Testis (tissue), 3 donors: ENCODE data around the gene MYLK4. TPM values are rescaled to one million over a fixed set of nuclear protein-coding genes. Genes with fewer than 3 reads are reported as not detected.

ENCODE experiments used
- DNase-seq: peaks from one replicate; pipeline ENCODE4 v3.0.0-alpha.2; 2019
- H3K27ac ChIP-seq, 2 donors: fragments of 200-600 bp; sonication (generic); one replicate each; pipeline ENCODE4 v1.5.1; 2019
- H3K27me3 ChIP-seq: fragments of 200-600 bp; sonication (generic); one replicate; pipeline ENCODE4 v1.5.1; 2019
- H3K36me3 ChIP-seq: fragments of 200-600 bp; sonication (generic); one replicate; pipeline ENCODE4 v1.5.1; 2017; ENCODE audit warnings: low read depth; ENCODE audit errors: missing control alignments
- H3K4me1 ChIP-seq: fragments of 200-600 bp; sonication (generic); one replicate; pipeline ENCODE4 v1.5.1; 2019
- H3K4me3 ChIP-seq, 2 donors: fragments of 200-600 bp; sonication (generic); one replicate each; pipeline ENCODE4 v1.5.1; 2017 to 2019
- H3K9me3 ChIP-seq: fragments of 200-600 bp; sonication (generic); one replicate; pipeline ENCODE4 v1.5.1; 2017
- POLR2A ChIP-seq: fragments of 450-650 bp; IDR thresholded peaks from one replicate; pipeline ENCODE4 v1.6.1; 2017; ENCODE audit warnings: antibody characterized with exemption, mild to moderate bottlenecking, moderate library complexity
- WGBS, 2 donors: methylation state at CpG; one replicate each; pipeline ENCODE4 v1.1.5; 2018; 5-methylcytosine and 5-hydroxymethylcytosine counted together
- intact Hi-C: fragments of 100-400 bp; cut with DNase I; formaldehyde crosslinking; loops from one replicate; pipeline ENCODE4 v1.15.1; 2023; ENCODE audit warnings: low total_unique reads
- polyA plus RNA-seq: library from polyadenylated mRNA; stranded (reverse); fragments of 350-450 nt; fragmentation: Illumina TruSeq; extraction: RNeasy Lipid Tissue Mini Kit (QIAGEN cat#74804); gene quantifications from one replicate; pipeline ENCODE4 v1.2.3, GENCODE V29; 2014; ENCODE audit warnings: low read depth, low replicate concordance; ENCODE audit not compliant: insufficient read depth
- total RNA-seq, 2 donors: library from RNA; depleted of rRNA; stranded (reverse); fragments of >200 nt; gene quantifications; one replicate each; pipeline ENCODE4 v1.2.3, GENCODE V29; 2016
- TF ChIP-seq, protein P1 (sequence below), 3 experiments: fragments of 450-650 bp in 2 of 3; fragments of 200-600 bp in 1 of 3; sonication (generic) in 1 of 3; IDR thresholded peaks; one replicate each; pipeline ENCODE4 v1.5.1; 2016 to 2019; ENCODE audit warnings: antibody characterized with exemption in 3 of 3, mild to moderate bottlenecking in 2 of 3, moderate library complexity in 1 of 3

The MYLK4 gene
- total and polyA plus RNA-seq, 3 donors from 2014 or later = 0.62 to 1.5 (median 0.71) TPM

DNA sequence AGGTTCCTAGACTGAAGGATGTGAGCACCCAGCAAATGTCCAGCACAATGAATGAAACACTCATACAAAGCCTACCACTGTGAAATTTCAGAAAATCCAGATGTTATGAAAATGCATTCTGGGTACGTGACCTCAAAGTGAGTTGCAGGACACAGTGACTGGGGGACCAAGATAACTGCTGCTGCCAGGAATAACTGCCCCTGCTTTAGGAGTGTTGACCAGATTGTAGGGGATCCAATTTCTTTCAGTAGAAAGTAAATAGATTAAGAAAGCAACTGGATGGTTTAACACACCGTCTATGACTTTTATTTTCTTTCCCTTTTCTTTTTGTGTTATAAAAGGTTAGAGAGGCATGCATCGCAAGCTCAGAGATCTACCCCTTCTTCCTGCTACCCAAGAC, 29.5 kb downstream of the MYLK4 start:
- Histone ChIP-seq H3K9me3 (no peaks in the 10 kb centered on the region), H3K27me3 (no peaks in the 10 kb centered on the region), H3K27ac (no peak overlapping the region), H3K4me3 (no peak overlapping the region), H3K4me1 (no peaks in the 10 kb centered on the region), H3K36me3 (no peaks in the 10 kb centered on the region)
- intact Hi-C loops = no loop called here
- 92 to 93% methylated on average over 3 of the region's 3 CpGs for WGBS, 2 donors
- TF ChIP-seq, protein P1, sequence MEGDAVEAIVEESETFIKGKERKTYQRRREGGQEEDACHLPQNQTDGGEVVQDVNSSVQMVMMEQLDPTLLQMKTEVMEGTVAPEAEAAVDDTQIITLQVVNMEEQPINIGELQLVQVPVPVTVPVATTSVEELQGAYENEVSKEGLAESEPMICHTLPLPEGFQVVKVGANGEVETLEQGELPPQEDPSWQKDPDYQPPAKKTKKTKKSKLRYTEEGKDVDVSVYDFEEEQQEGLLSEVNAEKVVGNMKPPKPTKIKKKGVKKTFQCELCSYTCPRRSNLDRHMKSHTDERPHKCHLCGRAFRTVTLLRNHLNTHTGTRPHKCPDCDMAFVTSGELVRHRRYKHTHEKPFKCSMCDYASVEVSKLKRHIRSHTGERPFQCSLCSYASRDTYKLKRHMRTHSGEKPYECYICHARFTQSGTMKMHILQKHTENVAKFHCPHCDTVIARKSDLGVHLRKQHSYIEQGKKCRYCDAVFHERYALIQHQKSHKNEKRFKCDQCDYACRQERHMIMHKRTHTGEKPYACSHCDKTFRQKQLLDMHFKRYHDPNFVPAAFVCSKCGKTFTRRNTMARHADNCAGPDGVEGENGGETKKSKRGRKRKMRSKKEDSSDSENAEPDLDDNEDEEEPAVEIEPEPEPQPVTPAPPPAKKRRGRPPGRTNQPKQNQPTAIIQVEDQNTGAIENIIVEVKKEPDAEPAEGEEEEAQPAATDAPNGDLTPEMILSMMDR (IDR thresholded peaks at IDR 0.05) = no peak
- TF ChIP-seq POLR2A = no peak
- no peak for DNase-seq

DNA sequence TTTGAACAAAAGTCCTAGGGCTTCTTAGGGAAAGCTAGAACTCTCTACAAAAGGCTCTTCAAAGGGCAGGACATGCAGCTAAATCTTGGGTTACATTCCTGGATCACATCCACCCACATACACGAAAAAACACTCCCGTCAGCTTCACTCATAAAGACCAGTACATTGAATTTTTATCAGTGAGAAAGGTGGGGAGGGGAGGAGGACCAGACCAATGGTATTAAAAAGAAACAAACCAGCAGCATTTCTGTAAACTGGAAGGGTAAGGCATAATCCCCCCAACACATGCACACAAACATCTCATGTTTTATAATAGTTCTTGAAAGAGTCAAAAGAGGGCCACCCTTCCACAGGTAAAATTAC, 31.6 kb downstream of the MYLK4 start:
- intact Hi-C loops = no loop called here
- TF ChIP-seq, protein P1 (IDR thresholded peaks at IDR 0.05) = no peak
- no peak for TF ChIP-seq POLR2A
- H3K9me3 ChIP-seq = no peaks in the 10 kb centered on the region

DNA sequence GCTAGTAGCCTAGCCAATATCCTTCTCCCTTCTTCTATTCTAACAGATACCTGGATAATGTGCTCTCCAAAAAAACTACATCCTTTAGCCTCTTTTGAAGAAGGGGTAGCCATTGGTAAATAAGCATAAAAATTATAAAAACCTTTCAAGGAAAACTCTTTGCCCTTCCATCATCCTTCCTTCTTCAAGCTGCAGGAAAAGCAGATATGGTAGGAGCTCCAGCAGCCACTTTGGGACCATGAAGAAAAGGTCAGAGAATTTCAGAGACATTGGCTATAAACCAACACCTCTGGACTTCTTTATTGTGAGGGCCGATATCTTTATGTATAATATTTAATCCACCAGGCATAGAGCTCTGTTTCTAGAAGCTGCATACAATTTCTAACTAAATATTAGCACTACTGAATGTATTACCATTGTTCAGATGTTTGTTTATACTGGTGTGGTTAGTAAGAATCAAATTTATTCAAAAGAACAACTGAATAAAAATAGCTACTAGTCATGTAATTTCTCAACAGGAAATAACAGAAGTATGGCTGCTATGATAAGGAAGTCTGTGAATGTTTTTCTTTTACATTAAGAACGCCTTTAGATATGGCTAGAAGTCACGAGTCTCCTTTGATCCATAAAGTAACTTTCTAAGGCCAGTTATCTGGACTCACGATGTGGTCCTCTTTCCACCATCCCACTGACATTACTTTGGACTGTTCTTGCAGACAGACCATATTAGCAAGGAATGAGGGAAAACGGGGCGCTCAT, 32.2 kb downstream of the MYLK4 start:
- no peak for DNase-seq
- Histone ChIP-seq H3K4me3 (no peak overlapping the region), H3K36me3 (no peaks in the 10 kb centered on the region), H3K27ac (no peak overlapping the region), H3K4me1 (no peaks in the 10 kb centered on the region), H3K27me3 (no peaks in the 10 kb centered on the region), H3K9me3 (no peaks in the 10 kb centered on the region)
- 69 to 81% methylated on average over 6 of the region's 6 CpGs for WGBS, 2 donors
- intact Hi-C loops = no loop called here
- TF ChIP-seq, protein P1 (IDR thresholded peaks at IDR 0.05) = no peak
- TF ChIP-seq POLR2A = no peak

More for the DNA sequence above, 31.6 kb downstream of the MYLK4 start:
- H3K27ac ChIP-seq = no peak overlapping the region
- no peaks in the 10 kb centered on the region for H3K36me3 ChIP-seq
- no peaks in the 10 kb centered on the region for H3K4me1 ChIP-seq
- no peaks in the 10 kb centered on the region for H3K27me3 ChIP-seq
- DNase-seq = no peak
- 57 to 63% methylated on average over 2 of the region's 2 CpGs for WGBS, 2 donors
- H3K4me3 ChIP-seq = no peak overlapping the region

DNA sequence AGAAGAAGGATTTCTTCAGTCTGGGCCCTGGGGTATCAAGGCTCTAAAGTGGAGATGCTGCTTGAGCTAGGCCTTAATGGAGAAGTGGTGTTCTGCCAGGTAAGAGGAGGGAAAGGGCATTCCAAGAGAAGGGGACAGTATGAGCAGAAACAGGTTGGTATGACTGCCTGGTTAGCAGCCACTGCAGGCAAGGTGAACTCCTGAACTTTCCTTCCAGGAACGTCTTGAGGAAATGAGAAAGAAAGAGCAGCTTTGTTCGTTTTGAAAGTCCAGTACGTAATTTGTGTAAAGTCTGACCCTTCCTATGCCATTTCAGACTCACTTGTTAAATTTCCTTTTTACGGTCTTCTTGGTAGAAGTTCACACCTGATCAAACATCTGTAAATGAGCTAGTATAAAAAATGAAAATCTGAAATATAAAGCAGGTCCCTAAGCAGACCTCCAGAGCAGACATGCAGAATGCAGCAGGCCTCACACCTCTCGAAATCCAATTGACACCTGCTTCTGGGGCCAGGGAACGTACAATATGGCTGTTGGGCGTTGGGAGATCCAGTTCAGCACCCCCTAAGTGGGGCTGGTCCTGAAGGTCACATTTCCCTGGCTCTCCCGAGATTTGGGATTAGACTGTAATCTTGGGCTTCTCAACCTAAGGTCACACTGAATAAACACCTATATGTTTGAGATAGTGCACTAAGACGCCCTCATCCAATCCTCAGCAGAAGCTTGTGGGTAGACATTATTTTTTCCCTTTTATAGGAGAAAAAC, 33.6 kb downstream of the MYLK4 start:
- 79 to 84% methylated on average over 9 of the region's 9 CpGs for WGBS, 2 donors
- no peaks in the 10 kb centered on the region for H3K27me3 ChIP-seq
- H3K27ac ChIP-seq = no peak overlapping the region
- H3K9me3 ChIP-seq = no peaks in the 10 kb centered on the region
- no peak for TF ChIP-seq POLR2A
- TF ChIP-seq, protein P1 (IDR thresholded peaks at IDR 0.05) = no peak
- intact Hi-C loops = no loop called here
- no peaks in the 10 kb centered on the region for H3K4me1 ChIP-seq
- DNase-seq = no peak
- H3K36me3 ChIP-seq = no peaks in the 10 kb centered on the region
- H3K4me3 ChIP-seq = no peak overlapping the region
